GM23338 (cell line): ENCODE measurements around the gene PARP11. TPM values are rescaled to one million over a fixed set of nuclear protein-coding genes. Genes with fewer than 3 reads are reported as not detected.
A peak's percentile ranks its signal among the peaks of the same experiment; 100 is the strongest.

Source experiments
- ATAC-seq: fragments of 200-7000 bp; cut with Tn5 transposase; 3 replicates; pipeline ENCODE4 v1.9.1; 2020
- DNase-seq: peaks from one replicate; pipeline ENCODE4 v3.0.0-alpha.2; 2015; ENCODE audit warnings: low spot score
- H2AFZ ChIP-seq: fragments of 200-600 bp; sonication (generic); 2 replicates; pipeline ENCODE4 v1.8.0; 2016; ENCODE audit warnings: antibody characterized with exemption, mild to moderate bottlenecking, moderate library complexity
- H3F3A ChIP-seq: fragments of 200-600 bp; sonication (generic); replicated peaks from 2 replicates; pipeline ENCODE4 v1.8.0; 2017; ENCODE audit warnings: antibody characterized with exemption, mixed run types, low read depth
- H3K27ac ChIP-seq: fragments of 200-600 bp; sonication (generic); 2 replicates; pipeline ENCODE4 v1.6.1; 2016; ENCODE audit warnings: low read depth
- H3K27me3 ChIP-seq: fragments of 200-600 bp; sonication (generic); 2 replicates; pipeline ENCODE4 v1.8.0; 2016; ENCODE audit warnings: mild to moderate bottlenecking, mixed run types, moderate library complexity; ENCODE audit not compliant: insufficient read depth
- H3K36me3 ChIP-seq: fragments of 200-600 bp; sonication (generic); 2 replicates; pipeline ENCODE4 v1.8.0; 2016; ENCODE audit warnings: mild to moderate bottlenecking; ENCODE audit not compliant: insufficient read depth
- H3K4me1 ChIP-seq: fragments of 200-600 bp; sonication (generic); 2 replicates; pipeline ENCODE4 v1.8.0; 2016; ENCODE audit warnings: mild to moderate bottlenecking, moderate library complexity; ENCODE audit not compliant: insufficient read depth
- H3K4me2 ChIP-seq: fragments of 200-600 bp; sonication (generic); 2 replicates; pipeline ENCODE4 v1.7.1; 2017; ENCODE audit warnings: mixed run types
- H3K4me3 ChIP-seq: fragments of 200-600 bp; sonication (generic); 2 replicates; pipeline ENCODE4 v1.6.1; 2016; ENCODE audit warnings: mixed run types
- H3K79me2 ChIP-seq: fragments of 200-600 bp; sonication (generic); replicated peaks from 2 replicates; pipeline ENCODE4 v1.8.0; 2017; ENCODE audit warnings: mild to moderate bottlenecking; ENCODE audit not compliant: insufficient read depth
- H3K9me2 ChIP-seq: fragments of 200-600 bp; sonication (generic); 2 replicates; pipeline ENCODE4 v1.8.0; 2017; ENCODE audit not compliant: insufficient read depth
- H4K20me1 ChIP-seq: fragments of 200-600 bp; sonication (generic); replicated peaks from 2 replicates; pipeline ENCODE4 v1.8.0; 2017; ENCODE audit warnings: mild to moderate bottlenecking; ENCODE audit not compliant: insufficient read depth
- H3K27ac Mint-ChIP-seq: 2 replicates; pipeline ENCODE4 v1.8.0; 2020; ENCODE audit warnings: inconsistent platforms, mild to moderate bottlenecking, moderate library complexity, mixed read lengths
- H3K27me3 Mint-ChIP-seq: 3 replicates; pipeline ENCODE4 v1.8.0; 2022; ENCODE audit warnings: low read depth, mild to moderate bottlenecking, moderate library complexity, mixed read lengths, inconsistent platforms; ENCODE audit not compliant: insufficient read depth, poor library complexity
- H3K36me3 Mint-ChIP-seq: 3 replicates; pipeline ENCODE4 v1.8.0; 2021; ENCODE audit warnings: low read depth, mild to moderate bottlenecking, inconsistent platforms, moderate library complexity, mixed read lengths
- H3K4me1 Mint-ChIP-seq: 3 replicates; pipeline ENCODE4 v1.8.0; 2020; ENCODE audit warnings: mild to moderate bottlenecking, inconsistent platforms, mixed read lengths
- H3K4me3 Mint-ChIP-seq: 3 replicates; pipeline ENCODE4 v1.8.0; 2021; ENCODE audit warnings: moderate library complexity, mild to moderate bottlenecking, inconsistent platforms, mixed read lengths
- H3K9me3 Mint-ChIP-seq: 3 replicates; pipeline ENCODE4 v1.8.0; 2020; ENCODE audit warnings: moderate library complexity, mild to moderate bottlenecking, inconsistent platforms, mixed read lengths
- CREB1 ChIP-seq: fragments of 250-450 bp; sonication (Bioruptor Pico); IDR thresholded peaks from 2 replicates; pipeline ENCODE4 v1.5.0; 2020; ENCODE audit warnings: low read depth, mild to moderate bottlenecking, moderate library complexity
- ETS1 ChIP-seq: IDR thresholded peaks from 2 replicates; pipeline ENCODE4 v1.6.1; 2016; ENCODE audit warnings: antibody characterized with exemption
- EZH2 ChIP-seq: fragments of 200-600 bp; sonication (generic); IDR thresholded peaks from one replicate; pipeline ENCODE4 v1.8.0; 2017; ENCODE audit warnings: antibody characterized with exemption, mild to moderate bottlenecking, low read depth; ENCODE audit not compliant: unreplicated experiment
- EZH2phosphoT487 ChIP-seq: fragments of 200-600 bp; sonication (generic); IDR thresholded peaks from one replicate; pipeline ENCODE4 v1.8.1; 2018; ENCODE audit warnings: antibody characterized with exemption; ENCODE audit not compliant: unreplicated experiment
- JUNB ChIP-seq: IDR thresholded peaks from one replicate; pipeline ENCODE4 v1.6.1; 2016; ENCODE audit warnings: antibody characterized with exemption; ENCODE audit not compliant: unreplicated experiment
- NANOG ChIP-seq: IDR thresholded peaks from 2 replicates; pipeline ENCODE4 v1.6.1; 2016; ENCODE audit warnings: antibody characterized with exemption, borderline replicate concordance
- POLR2AphosphoS5 ChIP-seq: IDR thresholded peaks from 2 replicates; pipeline ENCODE4 v1.6.1; 2016; ENCODE audit warnings: antibody characterized with exemption, low read depth
- STAT1 ChIP-seq: IDR thresholded peaks from one replicate; pipeline ENCODE4 v1.6.1; 2016; ENCODE audit warnings: antibody characterized with exemption; ENCODE audit not compliant: unreplicated experiment
- ZNF114 ChIP-seq: fragments of 250-450 bp; sonication (Bioruptor Pico); IDR thresholded peaks from 2 replicates; pipeline ENCODE4 v1.5.0; 2020; ENCODE audit warnings: mild to moderate bottlenecking, moderate library complexity
- ZNF331 ChIP-seq: fragments of 250-450 bp; sonication (Bioruptor Pico); IDR thresholded peaks from 2 replicates; pipeline ENCODE4 v1.5.0; 2020; ENCODE audit warnings: low read depth, mild to moderate bottlenecking, moderate library complexity
- ZNF462 ChIP-seq: fragments of 250-450 bp; sonication (Bioruptor Pico); IDR thresholded peaks from 2 replicates; pipeline ENCODE4 v1.5.0; 2020; ENCODE audit warnings: mild to moderate bottlenecking, moderate library complexity
- polyA plus RNA-seq: library from polyadenylated mRNA; unstranded; fragments of >200 nt; fragmentation: Nextera tagmentation; extraction: Ambion mirVana; gene quantifications from 2 replicates; pipeline ENCODE4 v1.2.1, GENCODE V29; 2016
- total RNA-seq: library from RNA; depleted of rRNA; stranded (reverse); fragments of >200 nt; shearing (Covaris generic); gene quantifications from 2 replicates; pipeline ENCODE4 v1.2.3, GENCODE V29; 2014
- TF ChIP-seq, protein P1 (sequence below), 2 experiments: fragments of 200-600 bp in 1 of 2; sonication (generic) in 1 of 2; conservative IDR thresholded peaks; 2 replicates each; pipeline versions ENCODE4 v1.5.1 to v1.6.1; 2016 to 2017; ENCODE audit warnings: antibody characterized with exemption in 2 of 2, low read depth in 2 of 2, mild to moderate bottlenecking in 2 of 2, moderate library complexity in 1 of 2
- TF ChIP-seq, protein P2 (sequence below): IDR thresholded peaks from one replicate; pipeline ENCODE4 v1.6.1; 2018; ENCODE audit warnings: antibody characterized with exemption; ENCODE audit not compliant: unreplicated experiment

The PARP11 gene
- total and polyA plus RNA-seq, 2 experiments from 2014 or later = 4.8 to 11.5 TPM

GRCh38 chr12:3882406-3882805 lies 9.2 kb upstream of the PARP11 start (continued):
- TF ChIP-seq ZNF331 (CRISPR knock-in tag) = no peak
- no peak for TF ChIP-seq EZH2
- no peak for TF ChIP-seq CREB1
- TF ChIP-seq NANOG = no peak
- TF ChIP-seq POLR2AphosphoS5 = no peak

- H3K36me3 Mint-ChIP-seq = no peaks in the 10 kb centered on the region
- Histone ChIP-seq H3K4me1 (peaks cover 11% of the 10 kb centered on the region; the same call in 1 of the 2 replicates), H3K4me2 (no peak overlapping the region), H3F3A (no peaks in the 10 kb centered on the region), H3K9me2 (no peaks in the 10 kb centered on the region), H3K4me3 (no peak overlapping the region), H3K79me2 (no peaks in the 10 kb centered on the region), H2AFZ (peak overlapping the region; percentile 80; the same call in 1 of the 2 replicates), H3K27me3 (no peaks in the 10 kb centered on the region), H3K27ac (no peak overlapping the region), H3K36me3 (no peaks in the 10 kb centered on the region), H4K20me1 (no peaks in the 10 kb centered on the region)
- H3K9me3 Mint-ChIP-seq = peaks cover 5% of the 10 kb centered on the region; the same call in 2 of the 3 replicates
- ATAC-seq (no peak), DNase-seq (peak; percentile 25)
- H3K27ac Mint-ChIP-seq = no peak overlapping the region
- no peak overlapping the region for H3K4me3 Mint-ChIP-seq
- H3K27me3 Mint-ChIP-seq = peaks cover 4% of the 10 kb centered on the region
- peaks cover 7% of the 10 kb centered on the region for H3K4me1 Mint-ChIP-seq
- TF ChIP-seq, protein P1, sequence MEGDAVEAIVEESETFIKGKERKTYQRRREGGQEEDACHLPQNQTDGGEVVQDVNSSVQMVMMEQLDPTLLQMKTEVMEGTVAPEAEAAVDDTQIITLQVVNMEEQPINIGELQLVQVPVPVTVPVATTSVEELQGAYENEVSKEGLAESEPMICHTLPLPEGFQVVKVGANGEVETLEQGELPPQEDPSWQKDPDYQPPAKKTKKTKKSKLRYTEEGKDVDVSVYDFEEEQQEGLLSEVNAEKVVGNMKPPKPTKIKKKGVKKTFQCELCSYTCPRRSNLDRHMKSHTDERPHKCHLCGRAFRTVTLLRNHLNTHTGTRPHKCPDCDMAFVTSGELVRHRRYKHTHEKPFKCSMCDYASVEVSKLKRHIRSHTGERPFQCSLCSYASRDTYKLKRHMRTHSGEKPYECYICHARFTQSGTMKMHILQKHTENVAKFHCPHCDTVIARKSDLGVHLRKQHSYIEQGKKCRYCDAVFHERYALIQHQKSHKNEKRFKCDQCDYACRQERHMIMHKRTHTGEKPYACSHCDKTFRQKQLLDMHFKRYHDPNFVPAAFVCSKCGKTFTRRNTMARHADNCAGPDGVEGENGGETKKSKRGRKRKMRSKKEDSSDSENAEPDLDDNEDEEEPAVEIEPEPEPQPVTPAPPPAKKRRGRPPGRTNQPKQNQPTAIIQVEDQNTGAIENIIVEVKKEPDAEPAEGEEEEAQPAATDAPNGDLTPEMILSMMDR (conservative IDR thresholded peaks at IDR 0.05; ENCODE audit: low read depth in 2 of 2) = no peak
- TF ChIP-seq STAT1 (no peak), POLR2AphosphoS5 (no peak), ZNF114 (CRISPR knock-in tag) (no peak), EZH2 (no peak), ZNF462 (CRISPR knock-in tag) (no peak), ETS1 (no peak), JUNB (no peak), CREB1 (no peak), EZH2phosphoT487 (no peak)
- TF ChIP-seq, protein P2, sequence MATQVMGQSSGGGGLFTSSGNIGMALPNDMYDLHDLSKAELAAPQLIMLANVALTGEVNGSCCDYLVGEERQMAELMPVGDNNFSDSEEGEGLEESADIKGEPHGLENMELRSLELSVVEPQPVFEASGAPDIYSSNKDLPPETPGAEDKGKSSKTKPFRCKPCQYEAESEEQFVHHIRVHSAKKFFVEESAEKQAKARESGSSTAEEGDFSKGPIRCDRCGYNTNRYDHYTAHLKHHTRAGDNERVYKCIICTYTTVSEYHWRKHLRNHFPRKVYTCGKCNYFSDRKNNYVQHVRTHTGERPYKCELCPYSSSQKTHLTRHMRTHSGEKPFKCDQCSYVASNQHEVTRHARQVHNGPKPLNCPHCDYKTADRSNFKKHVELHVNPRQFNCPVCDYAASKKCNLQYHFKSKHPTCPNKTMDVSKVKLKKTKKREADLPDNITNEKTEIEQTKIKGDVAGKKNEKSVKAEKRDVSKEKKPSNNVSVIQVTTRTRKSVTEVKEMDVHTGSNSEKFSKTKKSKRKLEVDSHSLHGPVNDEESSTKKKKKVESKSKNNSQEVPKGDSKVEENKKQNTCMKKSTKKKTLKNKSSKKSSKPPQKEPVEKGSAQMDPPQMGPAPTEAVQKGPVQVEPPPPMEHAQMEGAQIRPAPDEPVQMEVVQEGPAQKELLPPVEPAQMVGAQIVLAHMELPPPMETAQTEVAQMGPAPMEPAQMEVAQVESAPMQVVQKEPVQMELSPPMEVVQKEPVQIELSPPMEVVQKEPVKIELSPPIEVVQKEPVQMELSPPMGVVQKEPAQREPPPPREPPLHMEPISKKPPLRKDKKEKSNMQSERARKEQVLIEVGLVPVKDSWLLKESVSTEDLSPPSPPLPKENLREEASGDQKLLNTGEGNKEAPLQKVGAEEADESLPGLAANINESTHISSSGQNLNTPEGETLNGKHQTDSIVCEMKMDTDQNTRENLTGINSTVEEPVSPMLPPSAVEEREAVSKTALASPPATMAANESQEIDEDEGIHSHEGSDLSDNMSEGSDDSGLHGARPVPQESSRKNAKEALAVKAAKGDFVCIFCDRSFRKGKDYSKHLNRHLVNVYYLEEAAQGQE = no peak
Observed at GRCh38 chr12:3881281-3881950, 8.2 kb upstream of the PARP11 start.
